SU-DHL-6 (cell line): ENCODE data around the gene VPS11.

Experiments used
- EZH2phosphoT487 ChIP-seq: fragments of 200-600 bp; sonication (generic), shearing (Covaris generic); conservative IDR thresholded peaks from 2 replicates; pipeline ENCODE4 v1.6.1; 2018; ENCODE audit warnings: mild to moderate bottlenecking, antibody characterized with exemption, low read length, moderate library complexity, mixed read lengths
- TF ChIP-seq, protein P1 (sequence below): fragments of 200-600 bp; sonication (generic); IDR thresholded peaks from one replicate; pipeline ENCODE4 v1.5.1; 2017; ENCODE audit warnings: antibody characterized with exemption, mild to moderate bottlenecking, low read length, moderate library complexity; ENCODE audit not compliant: insufficient read depth, poor library complexity, severe bottlenecking

DNA sequence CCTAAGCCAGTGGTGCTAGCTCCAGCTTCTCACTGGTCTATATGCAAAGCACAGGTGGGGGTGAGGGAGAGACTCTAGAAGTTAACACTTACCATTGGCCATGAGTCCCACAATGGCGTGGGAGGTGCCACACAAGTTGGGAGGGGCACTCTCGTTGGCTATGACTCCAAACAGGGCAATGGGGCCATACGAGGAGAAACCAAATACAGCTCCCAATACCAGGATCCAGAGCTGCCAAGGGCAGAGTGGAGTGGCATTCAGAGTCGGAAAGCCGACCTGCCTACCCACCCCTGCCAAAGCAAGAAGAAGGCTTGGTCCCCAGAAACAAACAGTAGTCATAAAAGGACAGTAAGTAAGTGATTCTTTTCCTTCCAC, 42.5 kb upstream of the VPS11 start:
- TF ChIP-seq, protein P1, sequence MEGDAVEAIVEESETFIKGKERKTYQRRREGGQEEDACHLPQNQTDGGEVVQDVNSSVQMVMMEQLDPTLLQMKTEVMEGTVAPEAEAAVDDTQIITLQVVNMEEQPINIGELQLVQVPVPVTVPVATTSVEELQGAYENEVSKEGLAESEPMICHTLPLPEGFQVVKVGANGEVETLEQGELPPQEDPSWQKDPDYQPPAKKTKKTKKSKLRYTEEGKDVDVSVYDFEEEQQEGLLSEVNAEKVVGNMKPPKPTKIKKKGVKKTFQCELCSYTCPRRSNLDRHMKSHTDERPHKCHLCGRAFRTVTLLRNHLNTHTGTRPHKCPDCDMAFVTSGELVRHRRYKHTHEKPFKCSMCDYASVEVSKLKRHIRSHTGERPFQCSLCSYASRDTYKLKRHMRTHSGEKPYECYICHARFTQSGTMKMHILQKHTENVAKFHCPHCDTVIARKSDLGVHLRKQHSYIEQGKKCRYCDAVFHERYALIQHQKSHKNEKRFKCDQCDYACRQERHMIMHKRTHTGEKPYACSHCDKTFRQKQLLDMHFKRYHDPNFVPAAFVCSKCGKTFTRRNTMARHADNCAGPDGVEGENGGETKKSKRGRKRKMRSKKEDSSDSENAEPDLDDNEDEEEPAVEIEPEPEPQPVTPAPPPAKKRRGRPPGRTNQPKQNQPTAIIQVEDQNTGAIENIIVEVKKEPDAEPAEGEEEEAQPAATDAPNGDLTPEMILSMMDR, result no peak
- no peak for TF ChIP-seq EZH2phosphoT487
